HG02938 (cell line): ENCODE data around the gene SCARB1.

Source experiments
- ATAC-seq: cut with Tn5 transposase; IDR thresholded peaks from one replicate; pipeline ENCODE4 v1.9.1; 2021; ENCODE audit warnings: mild to moderate bottlenecking, moderate library complexity; ENCODE audit not compliant: unreplicated experiment

Gene SCARB1

GRCh38 chr12:124804011-124804621 is 59.5 kb downstream of the SCARB1 start:
- no peak for ATAC-seq

- ATAC-seq: no peak
Observed at GRCh38 chr12:124802361-124802760, 61.3 kb downstream of the SCARB1 start.

- no peak for ATAC-seq
Observed at GRCh38 chr12:124800506-124800905, 63.2 kb downstream of the SCARB1 start.

- ATAC-seq: no peak
Observed at GRCh38 chr12:124797321-124797720, 66.3 kb downstream of the SCARB1 start.

GRCh38 chr12:124796303-124796960 is 67.2 kb downstream of the SCARB1 start:
- ATAC-seq: no peak

GRCh38 chr12:124795081-124795948 is 68.3 kb downstream of the SCARB1 start:
- peak; percentile 44 for ATAC-seq

- ATAC-seq: no peak
Observed at GRCh38 chr12:124792961-124793441, 70.7 kb downstream of the SCARB1 start.

- ATAC-seq: no peak
Observed at GRCh38 chr12:124792156-124792555, 71.5 kb downstream of the SCARB1 start.

- ATAC-seq: no peak
Observed at GRCh38 chr12:124790650-124791400, 72.8 kb downstream of the SCARB1 start.

GRCh38 chr12:124788936-124789555 is 74.6 kb downstream of the SCARB1 start:
- ATAC-seq: no peak

GRCh38 chr12:124786061-124786964 is 77.4 kb downstream of the SCARB1 start:
- ATAC-seq: no peak

GRCh38 chr12:124784871-124785572 is 78.6 kb downstream of the SCARB1 start:
- no peak for ATAC-seq

- ATAC-seq: no peak
Observed at GRCh38 chr12:124783087-124783486, 80.6 kb downstream of the SCARB1 start.

GRCh38 chr12:124782132-124782531 is 81.5 kb downstream of the SCARB1 start:
- no peak for ATAC-seq

GRCh38 chr12:124780752-124781685 is 82.6 kb downstream of the SCARB1 start:
- ATAC-seq: no peak

- no peak for ATAC-seq
Observed at GRCh38 chr12:124780336-124780735, 83.3 kb downstream of the SCARB1 start.
